GM19023 (cell line): ENCODE results near the gene MEX3D.
"Not testable (repeated sequence)": the region's sequence is repeated elsewhere in the genome, so short reads cannot be mapped to it uniquely, and the experiment has no call there.

Experiments used
- ATAC-seq: cut with Tn5 transposase; IDR thresholded peaks from one replicate; pipeline ENCODE4 v1.9.1; 2021; ENCODE audit warnings: mild to moderate bottlenecking, moderate library complexity; ENCODE audit not compliant: unreplicated experiment

MEX3D gene

DNA sequence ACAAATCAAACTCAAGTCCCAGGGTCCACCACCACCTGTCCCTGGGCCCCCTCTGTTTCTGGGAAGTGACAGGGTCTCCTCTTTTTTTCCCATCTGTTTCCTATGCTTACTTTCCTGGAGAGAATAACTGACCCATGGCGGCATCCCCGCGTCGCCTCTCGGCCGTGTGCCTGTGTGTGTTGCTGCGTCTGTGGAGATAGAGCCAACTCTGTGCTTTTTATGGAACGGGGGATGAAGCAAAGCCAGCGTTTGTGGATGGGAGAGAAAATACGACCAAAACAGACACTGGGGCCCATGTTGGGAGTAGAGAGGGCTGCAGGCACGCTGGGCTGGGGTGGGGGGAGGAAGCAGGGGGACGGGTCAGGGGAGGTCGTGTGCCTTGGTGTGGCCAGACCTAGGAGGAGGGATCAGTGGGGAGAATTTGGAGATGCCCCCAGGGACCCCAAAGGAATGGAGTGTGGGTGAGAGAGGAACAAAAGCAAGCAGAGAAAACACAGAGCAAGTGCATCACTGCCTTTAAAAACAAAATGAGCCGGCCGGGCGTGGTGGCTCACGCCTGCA is 27.7 kb downstream of the MEX3D start:
- ATAC-seq = no peak

DNA sequence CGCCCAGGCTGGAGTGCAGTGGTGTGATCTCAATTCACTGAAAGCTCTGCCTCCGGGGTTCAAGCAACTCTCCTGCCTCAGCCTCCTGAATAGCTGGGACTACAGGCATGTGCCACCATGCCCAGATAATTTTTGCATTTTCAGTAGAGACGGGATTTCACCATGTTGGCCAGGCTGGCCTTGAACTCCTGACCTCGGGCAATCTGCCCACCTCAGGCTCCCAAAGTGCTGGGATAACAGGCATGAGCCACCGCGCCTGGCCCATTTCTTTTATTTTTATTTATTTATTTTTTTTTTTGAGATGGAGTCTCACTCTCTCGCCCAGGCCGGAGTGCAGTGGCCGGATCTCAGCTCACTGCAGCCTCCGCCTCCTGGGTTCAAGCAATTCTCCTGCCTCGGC is 28.4 kb downstream of the MEX3D start:
- ATAC-seq = not testable (repeated sequence)

DNA sequence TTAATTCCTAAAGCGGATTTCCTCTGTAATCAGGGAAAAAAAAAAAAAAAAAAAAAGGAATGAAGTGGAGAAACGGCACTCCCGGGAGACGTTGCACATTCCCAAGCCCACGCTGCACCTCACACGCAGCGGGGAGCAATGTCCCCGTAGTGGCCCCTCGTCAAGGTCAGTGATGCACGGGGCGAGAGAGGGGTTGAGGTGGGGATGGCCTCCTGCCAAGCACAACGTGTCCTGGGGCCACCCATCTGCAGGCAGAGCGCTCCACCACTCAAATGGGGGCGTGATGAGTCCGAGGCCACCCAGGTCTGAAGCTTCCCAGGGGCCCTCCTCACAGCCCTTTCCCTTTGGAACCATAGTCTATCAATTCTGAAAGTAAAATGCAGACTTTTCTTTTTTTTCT is 29.1 kb downstream of the MEX3D start:
- ATAC-seq = no peak

DNA sequence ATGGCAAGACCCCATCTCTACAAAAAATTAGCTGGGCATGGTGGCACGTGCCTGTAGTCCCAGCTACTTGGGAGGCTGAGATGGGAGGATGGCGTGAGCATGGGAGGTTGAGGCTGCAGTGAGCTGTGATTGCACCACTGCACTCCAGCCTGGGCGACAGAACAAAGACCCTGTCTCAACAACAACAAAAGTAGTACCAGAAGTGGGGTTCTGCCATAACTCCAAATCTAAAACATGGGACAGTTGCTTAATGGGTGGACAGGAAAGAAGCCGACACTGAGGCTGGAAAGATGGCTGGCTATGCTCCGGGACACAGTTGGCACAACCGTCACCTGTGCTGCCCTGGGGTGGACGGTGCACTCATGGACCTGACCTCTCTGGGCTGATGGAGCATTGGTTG is 32.4 kb downstream of the MEX3D start:
- ATAC-seq = not testable (repeated sequence)

DNA sequence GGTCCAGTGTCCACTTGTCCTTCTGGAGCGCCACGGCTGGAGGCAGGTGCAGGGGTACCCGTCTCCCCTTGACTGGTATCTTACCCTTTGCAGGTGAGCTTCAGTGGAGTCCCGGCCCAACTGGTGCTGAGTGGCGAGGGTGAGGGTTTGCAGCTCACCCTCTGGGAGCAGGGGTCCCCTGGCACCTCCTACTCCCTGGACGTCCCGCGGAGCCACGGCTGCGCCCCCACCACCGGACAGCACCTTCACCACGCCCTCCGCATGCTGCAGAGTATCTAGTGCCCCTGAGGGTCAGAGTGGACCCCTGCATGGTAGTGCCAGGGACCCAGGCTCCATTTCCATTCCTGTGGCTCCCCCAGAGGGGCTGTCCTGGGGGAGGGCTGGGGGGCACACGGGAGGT is 33.2 kb downstream of the MEX3D start:
- no peak for ATAC-seq

DNA sequence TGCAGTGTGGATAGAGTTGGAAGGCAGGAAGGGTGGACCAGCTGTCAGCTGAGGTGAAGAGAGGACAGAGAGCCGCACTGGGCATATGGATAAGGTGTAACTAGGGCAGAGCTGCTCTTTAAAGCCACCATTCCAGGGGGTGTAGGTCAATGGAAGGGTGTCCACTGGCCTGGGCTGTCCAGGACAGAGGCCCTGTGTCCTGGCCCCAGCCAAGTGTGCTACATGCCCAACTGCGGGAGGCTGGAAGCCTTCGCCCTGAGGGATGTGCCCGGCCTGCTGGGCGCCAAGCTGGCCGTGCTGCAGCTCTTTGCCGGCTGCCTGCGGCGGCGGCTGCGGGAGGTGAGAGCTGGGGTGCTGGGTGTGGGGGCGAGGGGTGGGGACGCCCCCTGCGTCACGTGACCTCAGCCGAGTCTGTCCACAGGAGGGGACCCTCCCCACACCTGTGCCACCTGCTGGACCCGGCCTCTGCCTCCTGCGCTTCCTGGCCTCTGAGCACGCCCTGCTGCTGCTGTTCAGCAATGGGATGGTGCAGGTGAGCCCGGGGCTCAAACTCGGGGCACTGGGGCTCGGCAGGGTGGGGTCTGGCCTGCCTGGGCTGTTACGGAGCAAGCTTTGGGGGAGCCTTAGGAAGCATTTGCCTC is 34.5 kb downstream of the MEX3D start:
- no peak for ATAC-seq

DNA sequence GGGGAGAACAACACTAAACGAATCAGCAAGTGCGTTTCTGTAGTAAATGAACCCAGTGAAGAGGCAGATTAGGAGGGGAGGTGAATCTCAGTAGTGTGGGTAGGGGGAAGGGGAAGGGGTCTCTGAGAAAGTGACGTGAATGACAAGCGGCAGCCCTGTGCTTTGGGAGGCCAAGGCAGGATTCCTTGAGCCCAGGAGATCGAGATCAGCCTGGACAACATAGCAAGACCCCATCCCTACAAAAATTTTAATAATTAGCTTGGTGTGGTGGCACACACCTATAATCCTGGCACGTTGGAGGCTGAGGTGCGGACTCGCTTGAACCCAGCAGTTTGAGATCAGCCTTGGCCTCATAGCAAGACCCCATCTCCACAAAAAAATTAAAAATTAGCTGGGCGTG is 36.1 kb downstream of the MEX3D start:
- no peak for ATAC-seq

DNA sequence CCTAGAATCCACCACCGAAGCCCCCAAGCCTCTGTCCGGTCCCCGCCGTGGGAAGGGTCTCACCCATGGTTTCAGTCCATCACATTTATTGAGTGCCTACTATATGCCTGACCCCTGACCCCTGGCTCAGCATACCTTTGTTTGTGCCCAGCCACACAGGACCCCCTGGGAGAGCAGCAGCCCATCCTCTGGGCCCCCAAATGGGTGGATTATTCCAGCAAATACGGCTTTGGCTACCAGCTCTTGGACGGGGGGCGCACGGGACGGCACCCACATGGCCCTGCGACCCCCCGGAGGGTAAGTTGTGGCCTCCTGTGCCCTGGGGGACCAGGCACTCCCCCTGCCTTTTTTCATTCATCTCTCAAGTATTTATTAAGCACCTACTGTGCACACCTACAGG is 36.5 kb downstream of the MEX3D start:
- ATAC-seq = no peak

DNA sequence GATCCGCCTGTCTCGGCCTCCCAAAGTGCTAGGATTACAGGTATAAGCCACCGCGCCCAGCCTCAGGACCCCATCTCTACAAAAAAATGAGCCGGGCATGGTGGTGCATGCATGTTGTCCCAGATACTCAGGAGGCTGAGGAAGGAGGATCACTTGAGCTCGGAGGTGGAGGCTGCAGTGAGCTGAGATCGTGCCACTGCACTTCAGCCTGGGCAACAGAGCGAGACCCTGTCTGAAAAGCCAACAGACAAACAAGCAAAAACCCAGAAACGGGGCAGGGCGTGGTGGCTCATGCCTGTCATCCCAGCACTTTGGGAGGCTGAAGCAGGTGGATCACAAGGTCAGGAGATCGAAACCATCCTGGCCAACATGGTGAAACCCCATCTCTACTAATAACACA is 37.3 kb downstream of the MEX3D start:
- ATAC-seq = not testable (repeated sequence)

DNA sequence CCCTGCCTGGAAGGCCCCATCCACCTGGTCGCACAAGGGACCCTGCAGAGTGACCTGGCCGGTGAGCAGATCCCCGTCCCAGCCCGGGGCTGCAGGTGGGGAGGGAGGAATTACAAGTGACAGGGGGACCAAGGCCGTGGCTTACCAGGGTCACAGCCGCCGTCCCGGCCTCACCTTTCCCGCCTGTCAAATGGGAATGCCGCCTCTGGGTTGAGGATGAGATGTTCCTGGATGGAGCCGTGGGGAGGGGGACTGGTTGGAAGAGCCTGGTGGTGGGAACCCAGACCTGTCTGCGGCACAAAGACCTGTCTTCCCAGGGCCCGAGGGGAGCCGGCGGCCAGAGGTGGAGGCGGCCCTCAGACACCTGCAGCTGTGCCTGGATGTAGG is 38.7 kb downstream of the MEX3D start:
- ATAC-seq = no peak

DNA sequence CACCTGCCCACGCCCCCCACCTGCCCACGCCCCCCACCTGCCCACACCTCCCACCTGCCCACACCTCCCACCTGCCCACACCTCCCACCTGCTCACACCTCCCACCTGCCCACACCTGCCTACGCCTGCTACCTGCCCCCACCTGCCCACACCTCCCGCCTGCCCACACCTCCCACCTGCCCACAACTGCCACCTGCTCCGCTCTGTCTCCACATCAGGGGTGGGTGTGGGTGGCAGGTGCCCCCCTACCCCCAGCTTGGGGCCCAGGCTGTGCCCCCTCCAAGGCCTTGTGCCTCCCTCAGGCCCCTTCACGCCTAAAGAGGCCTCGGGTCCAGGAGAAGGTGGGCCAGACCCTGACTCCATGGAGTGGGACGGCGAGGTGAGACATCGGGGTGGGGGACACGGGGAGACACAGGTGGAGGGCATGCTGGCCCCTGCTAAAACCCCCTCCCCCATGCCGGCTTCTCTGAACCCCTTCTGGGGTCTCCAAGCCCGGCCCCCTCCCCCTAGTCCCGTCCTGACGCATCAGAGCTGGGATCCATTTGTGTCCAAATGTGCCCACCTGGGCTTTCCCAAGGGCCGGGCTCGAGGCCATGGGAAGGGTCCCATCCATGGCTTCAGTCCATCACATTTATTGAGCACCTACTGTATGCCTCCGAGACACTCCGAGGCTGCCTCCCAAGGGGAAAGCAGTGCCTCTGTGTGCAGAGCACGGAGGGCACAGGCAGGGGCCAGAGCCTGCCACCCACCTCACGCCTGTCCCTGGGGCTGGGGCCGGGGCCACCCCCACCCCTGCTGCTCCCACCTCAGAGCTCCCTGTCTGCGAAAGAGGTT is 39.3 kb downstream of the MEX3D start:
- no peak for ATAC-seq

DNA sequence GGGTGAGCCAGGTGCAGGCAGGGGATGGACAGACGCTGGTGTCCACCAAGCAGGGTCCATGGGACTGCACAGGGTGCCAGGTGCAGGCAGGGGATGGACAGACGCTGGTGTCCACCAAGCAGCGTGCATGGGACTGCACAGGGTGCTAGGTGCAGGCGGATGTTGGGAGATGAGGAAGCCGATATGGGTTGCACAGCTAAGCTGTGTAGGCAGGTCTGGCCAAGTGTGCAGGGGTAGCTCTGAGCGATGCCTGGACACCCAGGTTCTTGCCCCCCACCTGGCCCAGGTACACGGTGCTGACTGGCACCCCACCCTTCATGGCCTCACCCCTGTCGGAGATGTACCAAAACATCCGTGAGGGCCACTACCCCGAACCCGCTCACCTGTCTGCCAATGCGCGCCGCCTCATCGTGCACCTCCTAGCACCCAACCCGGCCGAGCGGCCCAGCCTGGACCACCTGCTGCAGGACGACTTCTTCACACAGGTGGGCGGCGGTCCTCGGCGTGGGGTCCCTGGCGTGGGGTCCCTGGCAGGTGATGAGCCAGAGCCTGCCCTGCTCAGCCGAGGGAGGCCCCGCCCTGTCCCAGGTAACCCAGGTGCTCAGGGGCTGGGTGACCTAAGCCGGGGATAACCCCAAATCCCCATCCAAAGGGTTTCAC is 40.3 kb downstream of the MEX3D start:
- no peak for ATAC-seq

DNA sequence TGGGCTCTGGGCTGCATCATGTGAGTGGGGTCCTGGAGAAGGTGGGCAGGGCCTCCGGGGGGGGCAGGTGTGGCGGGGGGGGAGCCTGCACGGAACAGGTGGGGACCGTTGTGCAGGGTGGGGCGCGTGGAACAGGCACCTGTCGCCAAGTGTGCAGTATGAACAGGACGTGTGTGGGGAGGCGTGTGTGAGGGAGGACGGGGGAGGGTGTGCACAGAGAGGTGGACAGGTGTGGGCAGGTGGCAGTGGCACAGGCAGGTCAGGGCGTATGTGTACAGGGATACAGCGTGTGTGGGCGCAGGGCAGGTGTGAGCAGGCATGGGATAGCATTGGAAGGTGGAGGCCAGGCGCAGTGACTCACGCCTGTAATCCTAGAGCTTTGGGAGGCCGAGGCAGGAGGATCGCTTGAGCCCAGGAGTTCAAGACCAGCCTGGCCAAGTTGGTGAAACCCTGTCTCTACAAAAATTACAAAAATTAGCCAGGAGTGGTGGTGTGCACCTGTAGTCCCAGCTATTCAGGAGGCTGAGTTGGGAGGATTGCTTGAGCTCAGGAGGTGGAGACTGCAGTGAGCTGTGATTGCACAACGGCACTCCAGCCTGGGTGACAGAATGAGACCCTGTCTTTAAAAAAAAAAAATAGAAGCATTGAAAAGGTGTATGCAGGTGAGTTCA is 41.0 kb downstream of the MEX3D start:
- no peak for ATAC-seq

DNA sequence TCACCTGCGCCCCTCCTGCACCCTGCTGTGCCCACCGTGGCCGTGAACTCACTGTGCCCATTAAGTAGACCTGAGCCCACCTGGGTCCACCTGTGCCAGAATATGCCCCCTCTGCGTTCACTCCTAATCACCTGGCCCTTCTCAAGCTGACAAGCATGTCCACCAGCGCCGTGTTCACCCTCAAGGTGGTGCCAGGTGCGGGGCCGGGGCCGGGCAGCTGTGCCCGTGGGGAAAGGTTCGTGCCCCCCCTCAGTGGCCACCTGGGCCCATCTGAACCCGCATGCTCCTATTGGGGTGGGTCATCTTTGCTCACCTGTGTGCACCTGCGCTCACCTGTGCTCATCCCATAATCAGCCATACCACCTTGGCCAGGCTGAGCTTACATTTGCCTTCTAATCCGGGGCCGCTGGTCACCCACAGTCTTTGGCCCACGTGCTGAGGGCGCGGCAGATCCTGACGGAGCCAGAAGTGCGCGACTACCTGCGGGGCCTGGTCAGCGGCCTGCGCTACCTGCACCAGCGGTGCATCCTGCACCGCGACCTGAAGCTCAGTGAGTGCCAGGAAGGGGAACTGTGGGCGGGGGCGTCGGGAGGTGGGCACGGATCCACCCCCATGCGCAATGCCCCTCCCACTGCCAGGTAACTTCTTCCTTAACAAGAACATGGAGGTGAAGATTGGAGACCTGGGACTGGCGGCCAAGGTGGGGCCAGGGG is 41.9 kb downstream of the MEX3D start:
- no peak for ATAC-seq

DNA sequence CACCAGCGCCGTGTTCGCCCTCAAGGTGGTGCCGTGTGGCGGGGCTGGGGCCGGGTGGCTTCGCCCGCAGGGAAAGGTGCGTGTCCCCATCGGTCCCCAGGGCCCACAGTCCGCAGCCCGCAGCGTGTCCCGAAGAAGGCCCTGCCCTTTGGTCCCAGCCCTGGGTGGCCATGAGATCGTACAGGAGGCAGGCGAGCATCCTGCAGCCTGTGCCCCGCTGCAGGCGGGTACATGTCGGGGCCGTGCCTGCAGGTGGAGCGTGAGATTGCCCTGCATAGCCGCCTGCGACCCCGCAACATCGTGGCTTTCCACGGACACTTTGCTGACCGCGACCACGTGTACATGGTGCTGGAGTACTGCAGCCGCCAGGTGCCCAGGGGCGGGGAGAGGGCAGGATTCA is 42.8 kb downstream of the MEX3D start:
- no peak for ATAC-seq

DNA sequence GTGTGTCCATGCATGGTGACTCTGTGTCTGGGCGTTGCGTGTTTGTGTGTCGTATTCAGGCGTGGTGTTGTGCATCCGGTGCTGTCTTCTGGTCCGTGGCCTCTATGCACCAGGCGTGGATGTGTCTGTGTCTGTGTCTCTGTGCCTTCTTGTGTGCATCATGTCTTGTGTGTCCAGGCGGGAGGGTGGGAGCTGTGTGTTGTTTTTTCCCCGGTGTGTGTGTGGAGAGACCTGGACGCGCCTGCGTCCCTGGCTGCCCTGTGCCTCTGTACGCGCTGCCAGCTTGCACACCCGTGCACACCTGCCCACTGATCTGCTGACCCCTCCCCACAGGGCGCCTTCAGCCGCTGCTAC is 43.2 kb downstream of the MEX3D start:
- ATAC-seq = no peak

DNA sequence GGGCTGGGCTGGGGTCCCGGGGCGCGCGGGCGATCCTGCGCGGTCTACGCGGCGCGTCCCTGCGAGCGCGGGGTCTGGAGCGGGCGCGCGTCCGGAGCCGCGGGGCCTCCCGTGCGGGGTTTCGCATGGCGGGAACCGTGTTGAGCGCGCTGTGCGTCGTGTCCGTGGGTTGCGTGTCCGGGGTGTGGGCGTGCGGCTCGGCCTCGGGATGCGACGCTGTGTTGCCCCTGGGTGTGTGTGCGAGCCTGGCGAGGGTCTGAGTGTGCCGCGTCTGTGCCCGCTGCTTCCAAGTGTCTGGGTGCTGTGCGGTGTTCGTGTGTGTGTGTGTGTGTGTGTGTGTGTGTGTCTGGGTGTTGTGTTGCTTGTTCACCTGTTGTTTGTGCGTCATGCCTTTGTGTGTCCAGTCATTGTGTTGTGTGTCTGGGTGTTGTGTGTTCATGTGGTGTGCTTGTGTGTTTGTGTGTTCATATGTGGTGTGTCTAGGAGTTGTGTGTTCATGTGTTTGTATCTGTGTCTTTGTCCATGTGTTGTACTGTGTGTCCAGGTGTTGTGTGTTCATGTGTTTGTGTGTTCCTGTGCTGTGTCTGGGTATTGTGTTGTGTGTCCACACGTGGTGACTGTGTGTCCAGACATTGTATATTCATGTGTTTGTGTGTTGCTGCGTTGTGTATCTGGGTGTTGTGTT is 43.7 kb downstream of the MEX3D start:
- ATAC-seq = no peak

DNA sequence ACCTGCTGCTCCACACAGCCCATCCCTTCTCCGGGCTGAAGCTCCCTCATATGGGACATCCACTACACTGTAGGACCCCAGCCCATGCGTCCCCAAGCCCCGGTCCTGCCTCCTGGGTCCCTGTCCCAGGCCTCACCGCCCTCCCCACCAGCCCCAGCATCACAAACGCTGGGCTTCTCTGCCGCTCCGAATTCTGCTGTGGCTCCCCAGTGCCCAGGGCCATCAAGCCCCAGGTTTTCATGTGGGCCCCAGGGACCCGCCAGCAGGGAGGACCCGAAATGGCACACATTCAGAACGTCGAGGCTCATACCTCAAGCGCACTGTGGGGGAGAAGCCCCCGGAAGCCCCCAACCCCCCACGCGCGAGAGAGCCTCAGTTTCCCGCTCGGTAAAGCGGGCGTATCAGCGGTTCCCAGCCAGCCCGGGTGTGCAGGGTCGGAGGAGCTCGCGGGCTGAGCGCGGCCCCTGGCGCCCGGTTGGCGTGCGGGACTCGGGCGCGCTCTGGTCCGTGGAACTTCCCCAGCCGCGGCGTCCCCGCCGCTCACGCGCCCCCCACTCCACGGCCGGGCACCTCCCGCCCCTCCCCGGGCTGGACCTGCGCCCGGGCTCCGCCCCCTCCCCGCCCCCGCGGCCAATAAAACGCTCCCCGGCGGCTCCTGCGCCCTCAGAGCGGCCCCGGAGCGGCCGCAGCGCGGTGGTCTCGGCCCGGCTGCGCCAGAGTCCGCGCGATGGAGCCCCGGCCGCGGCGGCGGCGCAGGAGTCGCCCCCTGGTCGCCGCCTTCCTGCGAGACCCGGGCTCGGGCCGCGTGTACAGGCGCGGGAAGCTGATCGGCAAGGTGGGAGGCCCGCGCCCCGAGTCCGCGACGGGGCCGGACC is 44.5 kb downstream of the MEX3D start, which contains the start of gene PLK5:
Gene PLK5, plus strand, starts transcription at position 666 of the 875 bp plus-strand sequence. CDS start 2,920 bp downstream, outside the sequence.
- no peak for ATAC-seq

DNA sequence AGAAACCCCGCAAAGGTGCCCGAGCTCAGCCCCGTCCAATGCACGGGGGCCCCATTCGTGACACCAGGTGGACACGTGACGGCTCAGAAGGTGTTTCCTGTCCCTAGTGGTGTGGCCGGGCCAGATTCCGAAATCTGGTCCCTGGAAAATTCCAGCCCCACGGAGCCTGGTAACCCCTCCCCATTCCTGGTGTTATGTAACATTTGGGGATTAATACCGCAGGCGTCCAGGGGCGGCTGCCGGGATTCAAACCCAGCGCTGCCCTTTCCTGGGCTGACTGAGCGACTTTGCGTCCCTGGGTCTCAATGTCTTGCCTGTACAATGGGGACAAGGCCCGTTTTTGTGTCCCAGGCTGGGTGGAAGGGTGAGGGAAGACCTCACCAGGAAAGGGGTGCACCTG is 45.3 kb downstream of the MEX3D start:
- no peak for ATAC-seq
